Activated T-cell treated with anti-CD3 and anti-CD28 coated beads, Interleukin-2, amount 50 U/mL, for 1 hour (primary cell): Measurements from ENCODE around the gene ADCY1.

Experiments
- DNase-seq: peaks from one replicate; pipeline ENCODE4 v3.0.0-alpha.2; 2020

ADCY1 gene

GRCh38 chr7:45626441-45627430, 52.6 kb downstream of the ADCY1 start:
- no peak for DNase-seq

GRCh38 chr7:45627691-45628456, 53.7 kb downstream of the ADCY1 start:
- DNase-seq = no peak

- no peak for DNase-seq
Observed at GRCh38 chr7:45631569-45631968, 57.4 kb downstream of the ADCY1 start.

- no peak for DNase-seq
Observed at GRCh38 chr7:45636733-45637132, 62.6 kb downstream of the ADCY1 start.

GRCh38 chr7:45638916-45639315, 64.7 kb downstream of the ADCY1 start:
- no peak for DNase-seq

- DNase-seq = no peak
Observed at GRCh38 chr7:45642044-45642443, 67.9 kb downstream of the ADCY1 start.

- DNase-seq = no peak
Observed at GRCh38 chr7:45643630-45644029, 69.5 kb downstream of the ADCY1 start.

- DNase-seq = no peak
Observed at GRCh38 chr7:45644237-45644636, 70.1 kb downstream of the ADCY1 start.

GRCh38 chr7:45645141-45645969, 71.2 kb downstream of the ADCY1 start:
- DNase-seq = no peak

- no peak for DNase-seq
Observed at GRCh38 chr7:45646207-45646821, 72.1 kb downstream of the ADCY1 start.

- no peak for DNase-seq
Observed at GRCh38 chr7:45646996-45647825, 73.0 kb downstream of the ADCY1 start.

GRCh38 chr7:45647967-45648670, 74.0 kb downstream of the ADCY1 start:
- DNase-seq = no peak

GRCh38 chr7:45648671-45648995, 74.5 kb downstream of the ADCY1 start:
- no peak for DNase-seq

- no peak for DNase-seq
Observed at GRCh38 chr7:45649560-45650346, 75.6 kb downstream of the ADCY1 start.

- no peak for DNase-seq
Observed at GRCh38 chr7:45650404-45651394, 76.5 kb downstream of the ADCY1 start.

GRCh38 chr7:45651540-45651939, 77.4 kb downstream of the ADCY1 start:
- DNase-seq = no peak

- DNase-seq = no peak
Observed at GRCh38 chr7:45652630-45653029, 78.5 kb downstream of the ADCY1 start.

- DNase-seq = no peak
Observed at GRCh38 chr7:45653209-45653907, 79.2 kb downstream of the ADCY1 start.
